Spleen (tissue), 11 donors: ENCODE measurements around the gene APBA3. TPM values are rescaled to one million over a fixed set of nuclear protein-coding genes. Genes with fewer than 3 reads are reported as not detected.

Experiments used
- DNase-seq: peaks from one replicate; pipeline ENCODE4 v3.0.0-alpha.2; 2020
- H3K27ac ChIP-seq, 8 donors: fragments of 200-600 bp; sonication (generic) in 7 of 8; 1 replicate in 4 of 8; 2 replicates in 4 of 8; pipeline versions ENCODE4 v1.5.0 to v1.8.0; 2016 to 2021; ENCODE audit warnings: inconsistent platforms in 4 of 8, mild to moderate bottlenecking in 4 of 8, moderate library complexity in 1 of 8
- H3K27me3 ChIP-seq, 7 donors: fragments of 200-600 bp; sonication (generic) in 6 of 7; replicated peaks in 1 of 7; 1 replicate in 4 of 7; 2 replicates in 3 of 7; pipeline versions ENCODE4 v1.5.0 to v1.8.0; 2016 to 2021; ENCODE audit warnings: inconsistent platforms in 3 of 7, mild to moderate bottlenecking in 1 of 7
- H3K36me3 ChIP-seq, 6 donors: fragments of 200-600 bp; sonication (generic) in 5 of 6; 1 replicate in 4 of 6; 2 replicates in 2 of 6; pipeline versions ENCODE4 v1.5.0 to v1.8.0; 2016 to 2021; ENCODE audit warnings: inconsistent platforms in 2 of 6
- H3K4me1 ChIP-seq, 6 donors: fragments of 200-600 bp; sonication (generic) in 5 of 6; 1 replicate in 3 of 6; 2 replicates in 3 of 6; pipeline versions ENCODE4 v1.5.0 to v1.8.0; 2016 to 2021; ENCODE audit warnings: inconsistent platforms in 3 of 6
- H3K4me3 ChIP-seq, 8 donors: fragments of 200-600 bp; sonication (generic) in 7 of 8; 1 replicate in 4 of 8; 2 replicates in 4 of 8; pipeline versions ENCODE4 v1.5.0 to v1.8.0; 2016 to 2021; ENCODE audit warnings: inconsistent platforms in 4 of 8, mild to moderate bottlenecking in 4 of 8, moderate library complexity in 2 of 8
- H3K9me3 ChIP-seq, 8 donors: fragments of 200-600 bp; sonication (generic) in 7 of 8; 1 replicate in 4 of 8; 2 replicates in 4 of 8; pipeline versions ENCODE4 v1.5.0 to v1.8.0; 2016 to 2021; ENCODE audit warnings: inconsistent platforms in 4 of 8
- CTCF ChIP-seq, 11 experiments: fragments of 200-600 bp in 7 of 11; fragments of 450-650 bp in 4 of 11; sonication (generic) in 4 of 11; IDR thresholded peaks in 8 of 11; conservative IDR thresholded peaks in 3 of 11; 1 replicate in 7 of 11; 2 replicates in 4 of 11; pipeline versions ENCODE4 v1.4.0 to v1.8.0; 2016 to 2021; ENCODE audit warnings: antibody characterized with exemption in 11 of 11, inconsistent platforms in 4 of 11, mild to moderate bottlenecking in 1 of 11
- POLR2A ChIP-seq, 3 donors: fragments of 450-650 bp; IDR thresholded peaks; one replicate each; pipeline ENCODE4 v1.5.1; 2017; ENCODE audit warnings: antibody characterized with exemption in 3 of 3, mild to moderate bottlenecking in 1 of 3
- POLR2AphosphoS5 ChIP-seq, 3 donors: sonication (generic); formaldehyde crosslinking; IDR thresholded peaks; one replicate each; pipeline ENCODE4 v1.5.1; 2017; ENCODE audit warnings: antibody characterized with exemption in 3 of 3
- WGBS, 5 donors: extraction: QIAGEN DNeasy Blood & Tissue Kit in 3 of 5; methylation state at CpG; one replicate each; pipeline versions ENCODE4 v1.1.5 to v1.1.7; 2013 to 2018; 5-methylcytosine and 5-hydroxymethylcytosine counted together
- intact Hi-C: fragments of 100-400 bp; cut with DNase I; formaldehyde crosslinking; loops from one replicate; pipeline ENCODE4 v1.15.0; 2023; ENCODE audit warnings: low total_unique reads
- polyA plus RNA-seq, 3 donors: library from polyadenylated mRNA; stranded (reverse); fragments of 200-250 nt; gene quantifications; one replicate each; pipeline ENCODE4 v1.2.1, GENCODE V29; 2013
- total RNA-seq, 7 donors: library from RNA; depleted of rRNA in 3 of 7; stranded (reverse); fragments of >200 nt in 3 of 7; fragmentation: NEBNext Ultra II Directional in 4 of 7; extraction: Animal tissue kit (Norgen Biotek cat#: 25700) in 4 of 7; gene quantifications; one replicate each; pipeline versions ENCODE4 v1.1.0 to v1.2.1, GENCODE V29; 2016 to 2021
- donor health status: healthy with polysubstance abuse.
- donor health status: DM: no; HTN: no; CAD: no; lungs with moderate emphysema.
- donor health status: DM: no; HTN: no; CAD: no.
- donor health status: Bipolar disorder and iron deficiency.
- donor health status: healthy.
- donor health status: DM: no; HTN: no; CAD: no.
- donor health status: DM: yes; HTN: yes; CAD: no.

APBA3 gene
- total and polyA plus RNA-seq, 10 donors: 17.1 to 37.1 (median 31.9) TPM

GRCh38 chr19:3780786-3781304 lies 19.4 kb upstream of the APBA3 start:
- H3K27ac ChIP-seq: no peak overlapping the region
- WGBS, 5 donors: 90 to 95% (median 93%) methylated on average over 9 of the region's 9 CpGs
- H3K36me3 ChIP-seq: peaks cover 0 to 29% (median 0%) of the 10 kb centered on the region in 6 donors
- no peak for TF ChIP-seq POLR2AphosphoS5 (IDR thresholded peaks at IDR 0.05)
- TF ChIP-seq CTCF (IDR thresholded peaks at IDR 0.05 in 8 of 11, conservative IDR thresholded peaks at IDR 0.05 in 3 of 11): no peak
- TF ChIP-seq POLR2A (IDR thresholded peaks at IDR 0.05): no peak
- no peak for DNase-seq
- no peak overlapping the region for H3K4me3 ChIP-seq
- H3K4me1 ChIP-seq: peaks cover 4 to 20% (median 15%) of the 10 kb centered on the region in 6 donors
- H3K9me3 ChIP-seq: peaks cover 6 to 32% (median 25%) of the 10 kb centered on the region in 8 donors
- H3K27me3 ChIP-seq: peaks cover 0 to 46% (median 20%) of the 10 kb centered on the region in 7 donors
- intact Hi-C loops: no loop called here

- TF ChIP-seq POLR2AphosphoS5 (IDR thresholded peaks at IDR 0.05) (peak in 1 of 3 donors; percentile 18), CTCF (IDR thresholded peaks at IDR 0.05 in 8 of 11, conservative IDR thresholded peaks at IDR 0.05 in 3 of 11) (no peak)
- 79 to 92% (median 81%) methylated on average over 23 to 44 of the region's 44 CpGs for WGBS, 5 donors
- H3K4me1 ChIP-seq: peaks cover 0 to 3% (median 0%) of the 10 kb centered on the region in 6 donors
- no peak for DNase-seq
- no peak overlapping the region for H3K4me3 ChIP-seq
- intact Hi-C loops: loop anchor here (10.0 kb wide), 1 partner anchor 46 kb away; no protein-coding TSS in a partner anchor
- peaks cover 0 to 28% (median 6%) of the 10 kb centered on the region in 7 donors for H3K27me3 ChIP-seq
- H3K36me3 ChIP-seq: peaks cover 0 to 28% (median 0%) of the 10 kb centered on the region in 6 donors
- peaks cover 6 to 32% (median 25%) of the 10 kb centered on the region in 8 donors for H3K9me3 ChIP-seq
- H3K27ac ChIP-seq: no peak overlapping the region
These were observed 17.6 kb upstream of the APBA3 start for GRCh38 chr19:3778899-3779723.

GRCh38 chr19:3778104-3778867 lies 16.8 kb upstream of the APBA3 start:
- DNase-seq: no peak
- H3K36me3 ChIP-seq: peaks cover 0 to 20% (median 0%) of the 10 kb centered on the region in 6 donors
- no peaks in the 10 kb centered on the region for H3K4me1 ChIP-seq
- H3K9me3 ChIP-seq: peaks cover 6 to 32% (median 25%) of the 10 kb centered on the region in 8 donors
- TF ChIP-seq POLR2AphosphoS5 (IDR thresholded peaks at IDR 0.05) (no peak), POLR2A (IDR thresholded peaks at IDR 0.05) (no peak), CTCF (IDR thresholded peaks at IDR 0.05 in 8 of 11, conservative IDR thresholded peaks at IDR 0.05 in 3 of 11) (no peak)
- intact Hi-C loops: loop anchor here (10.0 kb wide), 1 partner anchor 47 kb away; no protein-coding TSS in a partner anchor
- WGBS, 5 donors: 87 to 96% (median 91%) methylated on average over 23 to 37 of the region's 37 CpGs
- peaks cover 0 to 20% (median 0%) of the 10 kb centered on the region in 7 donors for H3K27me3 ChIP-seq
- H3K4me3 ChIP-seq: no peak overlapping the region
- no peak overlapping the region for H3K27ac ChIP-seq
